H9 (cell line): ENCODE measurements around the gene CENPM. TPM values are rescaled to one million over a fixed set of nuclear protein-coding genes. Genes with fewer than 3 reads are reported as not detected.

Experiments
- DNase-seq: peaks from one replicate; pipeline ENCODE4 v3.0.0-alpha.2; 2017
- H2AFZ ChIP-seq: one replicate; pipeline ENCODE4 v1.6.1; 2013; ENCODE audit warnings: mild to moderate bottlenecking, low read length, control low read depth, moderate library complexity
- H2AK5ac ChIP-seq: 2 replicates; pipeline ENCODE4 v1.6.1; 2013; ENCODE audit warnings: low read length, control low read depth, mixed read lengths; ENCODE audit not compliant: insufficient read length
- H2BK120ac ChIP-seq: one replicate; pipeline ENCODE4 v1.6.1; 2013; ENCODE audit warnings: low read depth, mild to moderate bottlenecking, low read length, control low read depth, inconsistent platforms; ENCODE audit not compliant: poor library complexity, severe bottlenecking
- H2BK12ac ChIP-seq: 2 replicates; pipeline ENCODE4 v1.6.1; 2013; ENCODE audit warnings: low read length, control low read depth, mixed read lengths, low read depth; ENCODE audit not compliant: insufficient read length
- H2BK15ac ChIP-seq: 2 replicates; pipeline ENCODE4 v1.6.1; 2013; ENCODE audit warnings: low read depth, low read length, control low read depth
- H2BK20ac ChIP-seq: one replicate; pipeline ENCODE4 v1.6.1; 2013; ENCODE audit warnings: low read depth, mild to moderate bottlenecking, low read length, control low read depth, inconsistent platforms; ENCODE audit not compliant: poor library complexity, severe bottlenecking
- H2BK5ac ChIP-seq: 2 replicates; pipeline ENCODE4 v1.6.1; 2013; ENCODE audit warnings: low read length, control low read depth, mixed read lengths; ENCODE audit not compliant: insufficient read length
- H3K14ac ChIP-seq: 2 replicates; pipeline ENCODE4 v1.6.1; 2013; ENCODE audit warnings: low read length, control low read depth; ENCODE audit not compliant: insufficient read depth
- H3K18ac ChIP-seq: 2 replicates; pipeline ENCODE4 v1.6.1; 2013; ENCODE audit warnings: low read depth, mild to moderate bottlenecking, mixed read lengths, low read length, control low read depth; ENCODE audit not compliant: insufficient read length
- H3K23ac ChIP-seq: 2 replicates; pipeline ENCODE4 v1.6.1; 2013; ENCODE audit warnings: low read length, control low read depth, mixed read lengths, low read depth; ENCODE audit not compliant: insufficient read length
- H3K23me2 ChIP-seq: 2 replicates; pipeline ENCODE4 v1.6.1; 2013; ENCODE audit warnings: low read depth, mild to moderate bottlenecking, mixed read lengths, low read length, control low read depth; ENCODE audit not compliant: insufficient read length, poor library complexity, severe bottlenecking
- H3K27ac ChIP-seq: 2 replicates; pipeline ENCODE4 v1.5.1; 2013; ENCODE audit warnings: low read length, control low read depth, mixed read lengths, low read depth; ENCODE audit not compliant: insufficient read length
- H3K27me3 ChIP-seq: 2 replicates; pipeline ENCODE4 v1.6.1; 2013; ENCODE audit warnings: low read length, control low read depth, inconsistent platforms; ENCODE audit not compliant: insufficient read depth
- H3K4ac ChIP-seq: 2 replicates; pipeline ENCODE4 v1.6.1; 2013; ENCODE audit warnings: low read depth, mild to moderate bottlenecking, control low read depth, inconsistent platforms, low read length, moderate library complexity
- H3K4me1 ChIP-seq: 2 replicates; pipeline ENCODE4 v1.6.1; 2013; ENCODE audit warnings: low read length, control low read depth, inconsistent platforms; ENCODE audit not compliant: insufficient read depth
- H3K4me2 ChIP-seq: 2 replicates; pipeline ENCODE4 v1.6.1; 2013; ENCODE audit warnings: low read length, control low read depth, mixed read lengths; ENCODE audit not compliant: insufficient read length, insufficient read depth
- H3K56ac ChIP-seq: 2 replicates; pipeline ENCODE4 v1.6.1; 2013; ENCODE audit warnings: low read depth, mild to moderate bottlenecking, mixed read lengths, low read length, control low read depth; ENCODE audit not compliant: insufficient read length
- H3K79me1 ChIP-seq: 2 replicates; pipeline ENCODE4 v1.6.1; 2013; ENCODE audit warnings: low read depth, mild to moderate bottlenecking, moderate library complexity, low read length, control low read depth, inconsistent platforms; ENCODE audit not compliant: insufficient read depth, poor library complexity, severe bottlenecking
- H3K79me2 ChIP-seq: 2 replicates; pipeline ENCODE4 v1.6.1; 2013; ENCODE audit warnings: low read length, control low read depth, inconsistent platforms; ENCODE audit not compliant: insufficient read depth
- H3K9ac ChIP-seq: 2 replicates; pipeline ENCODE4 v1.6.1; 2013; ENCODE audit warnings: low read length, control low read depth, mixed read lengths; ENCODE audit not compliant: insufficient read length; ENCODE audit errors: extremely low read depth
- H3K9me3 ChIP-seq: one replicate; pipeline ENCODE4 v1.6.1; 2013; ENCODE audit warnings: low read depth, low read length, inconsistent platforms; ENCODE audit not compliant: control insufficient read depth
- H3T11ph ChIP-seq: one replicate; pipeline ENCODE4 v1.6.1; 2013; ENCODE audit warnings: mild to moderate bottlenecking, low read length, control low read depth, inconsistent platforms
- H4K20me1 ChIP-seq: one replicate; pipeline ENCODE4 v1.6.1; 2013; ENCODE audit not compliant: control insufficient read depth, insufficient read length, insufficient read depth
- H4K5ac ChIP-seq: 2 replicates; pipeline ENCODE4 v1.6.1; 2013; ENCODE audit warnings: low read depth, mild to moderate bottlenecking, mixed read lengths, low read length, control low read depth; ENCODE audit not compliant: insufficient read length
- H4K8ac ChIP-seq: replicated peaks from 2 replicates; pipeline ENCODE4 v1.6.1; 2013; ENCODE audit warnings: low read length, control low read depth, mixed read lengths, low read depth; ENCODE audit not compliant: insufficient read length
- H4K91ac ChIP-seq: 2 replicates; pipeline ENCODE4 v1.6.1; 2013; ENCODE audit warnings: low read depth, mild to moderate bottlenecking, moderate library complexity, mixed read lengths, low read length, control low read depth; ENCODE audit not compliant: insufficient read length
- H3K27ac Mint-ChIP-seq, 3 experiments: 2 replicates in 2 of 3; 3 replicates in 1 of 3; pipeline ENCODE4 v1.8.0; 2020 to 2021; ENCODE audit warnings: mixed read lengths in 3 of 3, mild to moderate bottlenecking in 1 of 3, moderate library complexity in 1 of 3
- H3K27me3 Mint-ChIP-seq: 2 replicates; pipeline ENCODE4 v1.8.0; 2021; ENCODE audit warnings: low read depth, mild to moderate bottlenecking, moderate library complexity, mixed read lengths
- H3K36me3 Mint-ChIP-seq, 3 experiments: 2 replicates in 2 of 3; 3 replicates in 1 of 3; pipeline ENCODE4 v1.8.0; 2020 to 2021; ENCODE audit warnings: low read depth in 3 of 3, mixed read lengths in 3 of 3; ENCODE audit not compliant: insufficient read depth in 1 of 3
- H3K4me1 Mint-ChIP-seq, 2 experiments: 2 replicates each; pipeline ENCODE4 v1.8.0; 2020; ENCODE audit warnings: mixed read lengths in 2 of 2
- H3K4me3 Mint-ChIP-seq, 2 experiments: 2 replicates in 1 of 2; 3 replicates in 1 of 2; pipeline ENCODE4 v1.8.0; 2020 to 2021; ENCODE audit warnings: mild to moderate bottlenecking in 2 of 2, mixed read lengths in 2 of 2, moderate library complexity in 1 of 2
- H3K9me3 Mint-ChIP-seq, 2 experiments: 2 replicates in 1 of 2; 3 replicates in 1 of 2; pipeline ENCODE4 v1.8.0; 2020; ENCODE audit warnings: mild to moderate bottlenecking in 2 of 2, mixed read lengths in 2 of 2, moderate library complexity in 1 of 2
- CTCF ChIP-seq: fragments of 200-600 bp; sonication (generic); conservative IDR thresholded peaks from 3 replicates; pipeline ENCODE4 v1.8.0; 2021; ENCODE audit warnings: antibody characterized with exemption, mild to moderate bottlenecking
- WGBS: extraction: QIAGEN DNeasy Blood & Tissue Kit; methylation state at CpG from one replicate; pipeline ENCODE4 v1.1.7; 2013; ENCODE audit warnings: missing lambda C conversion rate, low lambda C conversion rate, mixed read lengths; ENCODE audit not compliant: insufficient read length; ENCODE audit errors: extremely low coverage; 5-methylcytosine and 5-hydroxymethylcytosine counted together
- total RNA-seq: library from RNA; stranded (reverse); gene quantifications from 2 replicates; pipeline ENCODE4 v1.2.1, GENCODE V29; 2021

Gene CENPM
- total RNA-seq, 1 experiment from 2014 or later = 36.5 TPM

- peak overlapping the region; percentile 56 to 82 for H3K4me3 Mint-ChIP-seq
- H3K4me1 Mint-ChIP-seq = peaks cover 25 to 26% of the 10 kb centered on the region in 2 experiments
- H3K36me3 Mint-ChIP-seq = peaks cover 0 to under 1% (median 0%) of the 10 kb centered on the region in 3 experiments; a peak in 2 of 7 replicates
- H3K9me3 Mint-ChIP-seq = no peaks in the 10 kb centered on the region; a peak in 2 of 5 replicates
- H3K27ac ChIP-seq = no peak overlapping the region
- no peak for DNase-seq
- no peaks in the 10 kb centered on the region for H3K79me2 ChIP-seq
- H2BK120ac ChIP-seq = no peak overlapping the region
- H4K5ac ChIP-seq = no peak overlapping the region
- no peak overlapping the region for H2BK12ac ChIP-seq
- H3K79me1 ChIP-seq = no peaks in the 10 kb centered on the region
- H2AFZ ChIP-seq = no peak overlapping the region
- no peaks in the 10 kb centered on the region for H4K20me1 ChIP-seq
- no peak overlapping the region for H3K9ac ChIP-seq
- H3K9me3 ChIP-seq = no peaks in the 10 kb centered on the region
- H3K4me2 ChIP-seq = peak overlapping the region; percentile 53
- H3K4me1 ChIP-seq = peaks cover 4% of the 10 kb centered on the region
- H3K18ac ChIP-seq = no peak overlapping the region
- H3K27me3 ChIP-seq = peaks cover 18% of the 10 kb centered on the region
- H3K23me2 ChIP-seq = peaks cover 11% of the 10 kb centered on the region
- H3K27me3 Mint-ChIP-seq = peaks cover 76% of the 10 kb centered on the region
- no peak overlapping the region for H3K4ac ChIP-seq
- H2BK20ac ChIP-seq = no peak overlapping the region
- no peak overlapping the region for H3K14ac ChIP-seq
- no peak overlapping the region for H2BK15ac ChIP-seq
- TF ChIP-seq CTCF = no peak
- H3K23ac ChIP-seq = no peak overlapping the region
- no CpG with 5 or more reads among the region's 72 CpGs for WGBS
- H2AK5ac ChIP-seq = no peak overlapping the region
- no peak overlapping the region for H2BK5ac ChIP-seq
- no peak overlapping the region for H3T11ph ChIP-seq
- H4K8ac ChIP-seq = no peak overlapping the region
- H3K27ac Mint-ChIP-seq = no peak overlapping the region; a peak in 1 of 7 replicates
- no peak overlapping the region for H4K91ac ChIP-seq
- H3K56ac ChIP-seq = no peak overlapping the region
Measured at GRCh38 chr22:41976070-41976901, 29.3 kb upstream of the CENPM start.
